Erythroblast (primary cell): Measurements from ENCODE around the gene PAQR5.

ENCODE experiments used
- GATA1 ChIP-seq: IDR thresholded peaks from 2 replicates; pipeline ENCODE4 v1.6.1; 2011; ENCODE audit warnings: low read depth, mild to moderate bottlenecking, control low read depth, low read length, moderate library complexity
- POLR2A ChIP-seq: IDR thresholded peaks from 2 replicates; pipeline ENCODE4 v1.6.1; 2011; ENCODE audit warnings: mild to moderate bottlenecking, low read length

DNA sequence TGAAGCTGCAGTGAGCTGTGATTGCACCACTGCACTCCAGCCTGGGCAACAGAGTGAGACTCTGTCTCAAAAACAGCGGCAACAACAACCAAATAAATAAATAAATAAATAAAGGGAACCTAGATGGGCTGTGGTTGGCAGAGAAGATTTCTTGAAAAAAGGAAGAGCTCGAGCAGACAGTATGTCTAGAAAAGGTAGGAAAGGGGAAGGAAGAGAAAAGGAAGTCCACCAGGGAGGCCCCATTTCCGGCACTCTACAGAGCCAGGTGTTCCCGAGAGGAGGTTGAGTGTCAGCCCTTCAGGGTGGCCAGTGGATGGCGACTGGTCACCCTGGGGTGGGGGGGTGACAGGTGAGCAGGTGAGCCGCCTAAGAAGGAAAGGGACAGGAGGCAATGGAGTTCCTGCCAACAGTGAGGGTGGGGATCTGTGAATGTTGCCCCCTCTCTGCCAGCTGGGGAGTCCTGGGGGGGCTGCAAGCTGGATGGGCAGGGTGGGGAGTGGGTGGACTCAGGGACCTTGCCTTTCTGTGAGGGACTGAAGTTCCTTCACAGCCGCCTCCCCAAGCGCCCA, 14.8 kb downstream of the PAQR5 start:
- TF ChIP-seq GATA1 = no peak
- no peak for TF ChIP-seq POLR2A
